GM23338 (cell line): ENCODE data around the gene HIP1. TPM values are rescaled to one million over a fixed set of nuclear protein-coding genes. Genes with fewer than 3 reads are reported as not detected.

ENCODE experiments used
- ATAC-seq: fragments of 200-7000 bp; cut with Tn5 transposase; 3 replicates; pipeline ENCODE4 v1.9.1; 2020
- DNase-seq: peaks from one replicate; pipeline ENCODE4 v3.0.0-alpha.2; 2015; ENCODE audit warnings: low spot score
- H2AFZ ChIP-seq: fragments of 200-600 bp; sonication (generic); 2 replicates; pipeline ENCODE4 v1.8.0; 2016; ENCODE audit warnings: antibody characterized with exemption, mild to moderate bottlenecking, moderate library complexity
- H3F3A ChIP-seq: fragments of 200-600 bp; sonication (generic); replicated peaks from 2 replicates; pipeline ENCODE4 v1.8.0; 2017; ENCODE audit warnings: antibody characterized with exemption, mixed run types, low read depth
- H3K27ac ChIP-seq: fragments of 200-600 bp; sonication (generic); 2 replicates; pipeline ENCODE4 v1.6.1; 2016; ENCODE audit warnings: low read depth
- H3K27me3 ChIP-seq: fragments of 200-600 bp; sonication (generic); 2 replicates; pipeline ENCODE4 v1.8.0; 2016; ENCODE audit warnings: mild to moderate bottlenecking, mixed run types, moderate library complexity; ENCODE audit not compliant: insufficient read depth
- H3K36me3 ChIP-seq: fragments of 200-600 bp; sonication (generic); 2 replicates; pipeline ENCODE4 v1.8.0; 2016; ENCODE audit warnings: mild to moderate bottlenecking; ENCODE audit not compliant: insufficient read depth
- H3K4me1 ChIP-seq: fragments of 200-600 bp; sonication (generic); 2 replicates; pipeline ENCODE4 v1.8.0; 2016; ENCODE audit warnings: mild to moderate bottlenecking, moderate library complexity; ENCODE audit not compliant: insufficient read depth
- H3K4me2 ChIP-seq: fragments of 200-600 bp; sonication (generic); 2 replicates; pipeline ENCODE4 v1.7.1; 2017; ENCODE audit warnings: mixed run types
- H3K4me3 ChIP-seq: fragments of 200-600 bp; sonication (generic); 2 replicates; pipeline ENCODE4 v1.6.1; 2016; ENCODE audit warnings: mixed run types
- H3K79me2 ChIP-seq: fragments of 200-600 bp; sonication (generic); replicated peaks from 2 replicates; pipeline ENCODE4 v1.8.0; 2017; ENCODE audit warnings: mild to moderate bottlenecking; ENCODE audit not compliant: insufficient read depth
- H3K9me2 ChIP-seq: fragments of 200-600 bp; sonication (generic); 2 replicates; pipeline ENCODE4 v1.8.0; 2017; ENCODE audit not compliant: insufficient read depth
- H4K20me1 ChIP-seq: fragments of 200-600 bp; sonication (generic); replicated peaks from 2 replicates; pipeline ENCODE4 v1.8.0; 2017; ENCODE audit warnings: mild to moderate bottlenecking; ENCODE audit not compliant: insufficient read depth
- H3K27ac Mint-ChIP-seq: 2 replicates; pipeline ENCODE4 v1.8.0; 2020; ENCODE audit warnings: inconsistent platforms, mild to moderate bottlenecking, moderate library complexity, mixed read lengths
- H3K27me3 Mint-ChIP-seq: 3 replicates; pipeline ENCODE4 v1.8.0; 2022; ENCODE audit warnings: low read depth, mild to moderate bottlenecking, moderate library complexity, mixed read lengths, inconsistent platforms; ENCODE audit not compliant: insufficient read depth, poor library complexity
- H3K36me3 Mint-ChIP-seq: 3 replicates; pipeline ENCODE4 v1.8.0; 2021; ENCODE audit warnings: low read depth, mild to moderate bottlenecking, inconsistent platforms, moderate library complexity, mixed read lengths
- H3K4me1 Mint-ChIP-seq: 3 replicates; pipeline ENCODE4 v1.8.0; 2020; ENCODE audit warnings: mild to moderate bottlenecking, inconsistent platforms, mixed read lengths
- H3K4me3 Mint-ChIP-seq: 3 replicates; pipeline ENCODE4 v1.8.0; 2021; ENCODE audit warnings: moderate library complexity, mild to moderate bottlenecking, inconsistent platforms, mixed read lengths
- H3K9me3 Mint-ChIP-seq: 3 replicates; pipeline ENCODE4 v1.8.0; 2020; ENCODE audit warnings: moderate library complexity, mild to moderate bottlenecking, inconsistent platforms, mixed read lengths
- CREB1 ChIP-seq: fragments of 250-450 bp; sonication (Bioruptor Pico); IDR thresholded peaks from 2 replicates; pipeline ENCODE4 v1.5.0; 2020; ENCODE audit warnings: low read depth, mild to moderate bottlenecking, moderate library complexity
- CTCF ChIP-seq, 2 experiments: fragments of 200-600 bp in 1 of 2; sonication (generic) in 1 of 2; conservative IDR thresholded peaks; 2 replicates each; pipeline versions ENCODE4 v1.5.1 to v1.6.1; 2016 to 2017; ENCODE audit warnings: antibody characterized with exemption in 2 of 2, low read depth in 2 of 2, mild to moderate bottlenecking in 2 of 2, moderate library complexity in 1 of 2
- EZH2 ChIP-seq: fragments of 200-600 bp; sonication (generic); IDR thresholded peaks from one replicate; pipeline ENCODE4 v1.8.0; 2017; ENCODE audit warnings: antibody characterized with exemption, mild to moderate bottlenecking, low read depth; ENCODE audit not compliant: unreplicated experiment
- EZH2phosphoT487 ChIP-seq: fragments of 200-600 bp; sonication (generic); IDR thresholded peaks from one replicate; pipeline ENCODE4 v1.8.1; 2018; ENCODE audit warnings: antibody characterized with exemption; ENCODE audit not compliant: unreplicated experiment
- JUNB ChIP-seq: IDR thresholded peaks from one replicate; pipeline ENCODE4 v1.6.1; 2016; ENCODE audit warnings: antibody characterized with exemption; ENCODE audit not compliant: unreplicated experiment
- NANOG ChIP-seq: IDR thresholded peaks from 2 replicates; pipeline ENCODE4 v1.6.1; 2016; ENCODE audit warnings: antibody characterized with exemption, borderline replicate concordance
- POLR2AphosphoS5 ChIP-seq: IDR thresholded peaks from 2 replicates; pipeline ENCODE4 v1.6.1; 2016; ENCODE audit warnings: antibody characterized with exemption, low read depth
- REST ChIP-seq: IDR thresholded peaks from one replicate; pipeline ENCODE4 v1.6.1; 2018; ENCODE audit warnings: antibody characterized with exemption; ENCODE audit not compliant: unreplicated experiment
- STAT1 ChIP-seq: IDR thresholded peaks from one replicate; pipeline ENCODE4 v1.6.1; 2016; ENCODE audit warnings: antibody characterized with exemption; ENCODE audit not compliant: unreplicated experiment
- ZNF114 ChIP-seq: fragments of 250-450 bp; sonication (Bioruptor Pico); IDR thresholded peaks from 2 replicates; pipeline ENCODE4 v1.5.0; 2020; ENCODE audit warnings: mild to moderate bottlenecking, moderate library complexity
- ZNF331 ChIP-seq: fragments of 250-450 bp; sonication (Bioruptor Pico); IDR thresholded peaks from 2 replicates; pipeline ENCODE4 v1.5.0; 2020; ENCODE audit warnings: low read depth, mild to moderate bottlenecking, moderate library complexity
- polyA plus RNA-seq: library from polyadenylated mRNA; unstranded; fragments of >200 nt; fragmentation: Nextera tagmentation; extraction: Ambion mirVana; gene quantifications from 2 replicates; pipeline ENCODE4 v1.2.1, GENCODE V29; 2016
- total RNA-seq: library from RNA; depleted of rRNA; stranded (reverse); fragments of >200 nt; shearing (Covaris generic); gene quantifications from 2 replicates; pipeline ENCODE4 v1.2.3, GENCODE V29; 2014

The HIP1 gene
- total and polyA plus RNA-seq, 2 experiments from 2014 or later, result 24.9 to 80.8 TPM

DNA sequence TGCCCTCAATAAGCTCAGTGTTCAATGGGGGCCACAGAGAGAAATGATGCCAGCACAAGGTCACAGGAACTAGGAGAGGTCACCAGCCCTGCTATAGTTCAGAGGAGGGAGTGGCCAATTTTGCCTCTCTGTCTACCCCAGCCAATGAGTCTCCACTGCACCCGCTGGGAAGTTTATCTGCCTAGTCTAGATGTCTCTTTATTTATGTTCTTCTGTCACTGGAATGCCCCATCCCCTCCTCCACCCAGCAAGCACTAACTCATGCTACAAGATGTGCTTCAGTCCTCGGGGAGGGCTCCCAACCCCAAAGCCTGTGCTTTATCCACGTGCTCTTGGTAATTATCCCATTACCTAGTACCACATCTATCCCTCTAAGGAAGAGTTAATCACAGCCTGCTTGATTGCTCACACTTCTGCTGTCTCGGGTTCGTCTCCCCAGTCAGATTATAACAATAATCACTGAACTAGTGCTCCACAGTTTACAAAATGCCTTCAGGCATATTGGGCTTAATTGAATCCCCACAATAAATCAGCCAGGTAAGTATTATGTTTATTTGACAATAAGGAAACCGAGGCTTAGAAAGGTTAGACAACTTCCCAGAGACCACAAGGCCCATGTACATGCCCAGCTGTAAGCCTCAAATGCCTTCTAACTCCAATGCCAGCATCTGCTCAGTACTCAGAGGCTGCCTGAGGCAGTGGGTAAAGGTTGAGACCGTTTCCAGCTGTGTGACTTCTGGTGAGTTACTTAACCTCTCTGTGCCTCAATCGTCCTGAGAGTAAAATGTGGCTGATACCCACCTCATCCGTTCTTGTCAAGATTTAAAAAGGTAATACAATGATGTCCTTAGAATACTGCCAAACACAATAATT, 3.9 kb downstream of the HIP1 start:
- H3K9me3 Mint-ChIP-seq, result no peaks in the 10 kb centered on the region
- no peak overlapping the region for H3K4me3 Mint-ChIP-seq
- no peak overlapping the region for H3K27ac ChIP-seq

DNA sequence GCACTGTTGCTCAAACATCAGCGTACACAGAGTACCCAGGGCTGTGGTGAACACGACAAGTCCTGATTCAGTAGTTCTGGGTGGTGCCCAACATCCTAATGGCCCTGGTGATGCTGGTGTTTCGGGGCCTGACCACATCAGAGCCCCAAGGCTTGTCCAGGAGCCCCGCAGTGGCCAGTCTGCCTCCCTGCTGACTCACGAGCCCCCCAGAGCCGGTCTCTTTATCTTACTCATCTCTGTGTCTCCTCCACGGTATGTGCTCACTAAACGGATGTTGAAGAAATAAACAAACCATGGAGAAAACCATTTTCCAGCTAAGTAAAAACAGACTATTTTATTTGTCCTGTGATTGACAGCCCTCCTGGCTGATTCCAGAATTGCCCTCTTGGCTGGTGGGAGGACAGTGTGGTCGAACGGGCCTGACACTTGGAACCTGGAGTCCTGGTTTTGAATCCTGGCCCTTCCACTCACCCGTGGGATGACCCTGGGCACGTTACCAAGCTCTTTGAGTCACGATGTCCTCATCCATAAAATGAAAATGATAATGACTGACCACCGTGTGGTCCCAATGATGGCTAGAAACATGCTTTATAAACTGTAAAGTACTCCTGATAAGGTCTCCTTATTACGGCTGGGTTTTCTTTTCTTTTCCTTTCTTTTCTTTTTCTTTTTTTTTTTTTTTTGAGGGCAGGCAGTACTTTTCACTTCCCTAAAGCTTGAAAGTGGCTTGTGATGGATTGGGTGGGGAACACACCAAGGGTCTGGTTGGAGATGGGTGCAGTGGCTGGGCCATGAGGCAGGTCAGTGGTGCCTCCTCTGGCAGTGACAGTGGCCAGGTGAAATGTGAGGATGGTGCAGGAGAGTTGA, 5.7 kb downstream of the HIP1 start:
- Histone ChIP-seq H3K36me3 (no peaks in the 10 kb centered on the region), H3K27ac (no peak overlapping the region), H4K20me1 (no peaks in the 10 kb centered on the region), H2AFZ (no peak overlapping the region), H3K79me2 (no peaks in the 10 kb centered on the region), H3K4me2 (no peak overlapping the region), H3K27me3 (0 out of 2 replicates have a peak, but pooled peaks cover 3% of the 10 kb centered on the region), H3F3A (no peaks in the 10 kb centered on the region), H3K4me1 (peaks cover 28% of the 10 kb centered on the region), H3K4me3 (no peak overlapping the region), H3K9me2 (no peaks in the 10 kb centered on the region)
- no peaks in the 10 kb centered on the region for H3K9me3 Mint-ChIP-seq
- peaks cover 17% of the 10 kb centered on the region for H3K27me3 Mint-ChIP-seq
- H3K27ac Mint-ChIP-seq, result no peak overlapping the region
- DNase-seq (no peak), ATAC-seq (no peak)
- H3K4me1 Mint-ChIP-seq, result peaks cover 29% of the 10 kb centered on the region
- H3K36me3 Mint-ChIP-seq, result no peaks in the 10 kb centered on the region
- no peak overlapping the region for H3K4me3 Mint-ChIP-seq
- TF ChIP-seq EZH2 (no peak), CREB1 (no peak), ZNF331 (no peak), JUNB (no peak), STAT1 (no peak), CTCF (conservative IDR thresholded peaks at IDR 0.05; ENCODE audit: low read depth in 2 of 2) (no peak), EZH2phosphoT487 (no peak), ZNF114 (CRISPR knock-in tag) (no peak), NANOG (no peak), POLR2AphosphoS5 (no peak)

More for the DNA sequence above, 3.9 kb downstream of the HIP1 start:
- Histone ChIP-seq H3K27me3 (0 out of 2 replicates have a peak, but pooled peaks cover 3% of the 10 kb centered on the region), H3K9me2 (no peaks in the 10 kb centered on the region), H3K4me1 (peaks cover 18% of the 10 kb centered on the region), H3F3A (no peaks in the 10 kb centered on the region), H2AFZ (no peak overlapping the region), H3K36me3 (no peaks in the 10 kb centered on the region), H3K4me3 (no peak overlapping the region), H3K4me2 (no peak overlapping the region), H4K20me1 (no peaks in the 10 kb centered on the region), H3K79me2 (no peaks in the 10 kb centered on the region)
- 0 out of 2 replicates have a peak overlapping the region, but pooled peaks have one; percentile 29 for H3K27ac Mint-ChIP-seq
- TF ChIP-seq REST (no peak), CREB1 (no peak), STAT1 (no peak), EZH2phosphoT487 (no peak)
- DNase-seq, result no peak
- no peaks in the 10 kb centered on the region for H3K36me3 Mint-ChIP-seq
- peaks cover 24% of the 10 kb centered on the region for H3K27me3 Mint-ChIP-seq
- peaks cover 20% of the 10 kb centered on the region for H3K4me1 Mint-ChIP-seq
- ATAC-seq, result no peak
